Activated T-cell treated with anti-CD3 and anti-CD28 coated beads for 48 hours (primary cell): Measurements from ENCODE around the gene WDFY4.

Experiments used
- DNase-seq: peaks from one replicate; pipeline ENCODE4 v3.0.0-alpha.2; 2020; ENCODE audit warnings: low read depth

The WDFY4 gene

DNA sequence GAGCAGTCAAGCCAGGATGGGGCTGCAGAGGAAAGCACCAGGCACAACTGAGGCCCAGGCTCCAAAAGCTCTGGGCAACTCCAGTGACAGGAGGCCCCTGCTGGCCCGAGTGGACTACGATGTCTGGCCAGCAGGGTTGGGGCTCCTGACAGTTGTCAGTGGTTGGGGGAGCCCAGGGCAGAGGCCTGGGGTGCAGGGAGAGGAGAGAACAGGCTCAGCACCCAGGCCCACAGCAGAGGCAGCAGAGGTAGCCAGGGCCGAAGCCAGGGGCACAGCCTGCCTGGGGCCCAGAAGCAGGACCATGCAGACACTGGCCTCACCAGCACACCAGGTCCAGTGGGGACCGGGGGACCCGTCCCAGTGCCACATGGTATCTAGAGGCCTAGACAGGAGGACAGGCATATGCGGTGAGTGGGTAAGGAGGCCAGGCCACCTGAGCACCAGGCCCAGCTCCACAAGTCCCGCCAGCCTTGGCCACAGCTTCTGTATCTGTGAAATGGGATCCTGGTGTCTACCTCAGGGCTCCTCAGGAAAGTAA, 301.0 kb downstream of the WDFY4 start:
- DNase-seq: no peak

DNA sequence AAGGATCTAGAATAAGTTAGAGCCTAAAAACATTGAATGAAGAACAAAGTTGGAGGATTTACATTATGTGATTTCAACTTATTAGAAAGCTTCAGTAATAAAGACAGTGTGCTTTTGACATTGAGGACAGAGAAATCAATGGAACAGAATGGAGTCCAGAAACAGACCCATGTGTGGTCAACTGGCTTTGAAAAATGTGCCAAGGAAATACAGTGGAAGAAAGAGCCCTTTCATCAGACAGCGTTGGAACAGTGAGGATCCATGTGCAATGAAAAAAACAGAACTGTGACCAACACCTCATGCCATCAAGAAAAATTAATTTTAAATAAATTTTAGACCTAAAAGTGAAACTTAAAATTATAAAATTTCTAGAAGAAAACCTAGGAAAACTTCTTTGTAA, 305.6 kb downstream of the WDFY4 start:
- no peak for DNase-seq

DNA sequence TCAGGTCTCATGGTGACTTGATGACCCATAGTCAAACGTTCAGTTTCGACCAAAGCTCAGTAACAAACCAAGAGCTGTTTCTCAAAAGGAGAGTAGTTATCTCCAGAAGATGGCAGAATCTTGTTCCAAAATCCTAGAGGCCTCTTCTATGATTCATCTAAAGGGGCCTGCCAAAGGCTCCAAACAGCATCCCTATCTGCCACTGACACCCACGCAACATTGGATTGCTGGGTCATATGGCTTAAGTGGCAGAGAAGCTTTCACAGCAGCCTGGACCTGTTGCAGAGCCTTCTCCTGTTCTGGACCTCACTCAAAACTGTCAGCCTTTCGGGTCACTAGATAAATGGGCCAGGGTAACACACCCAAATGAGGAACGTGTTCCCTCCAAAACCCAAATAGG, 309.0 kb downstream of the WDFY4 start:
- DNase-seq: no peak

DNA sequence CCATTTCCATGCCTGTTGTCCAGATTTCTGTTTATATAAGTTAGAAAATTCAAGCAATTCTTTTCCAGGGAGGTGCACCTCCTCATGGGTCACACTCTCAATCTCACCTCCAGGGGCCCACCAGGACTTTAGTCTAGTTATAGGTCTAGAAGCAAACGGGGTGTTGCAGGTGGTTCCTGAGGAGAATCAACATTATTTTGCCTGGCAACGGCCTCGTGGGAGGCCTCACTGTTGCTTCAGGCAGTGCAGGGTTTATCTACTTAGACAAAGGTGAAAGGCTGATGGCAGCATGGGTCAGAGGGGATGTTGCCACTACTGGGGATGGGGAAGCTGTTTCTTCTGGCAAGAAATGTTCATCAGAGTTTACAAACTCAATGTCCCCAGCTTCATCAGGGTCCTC, 311.7 kb downstream of the WDFY4 start:
- DNase-seq: no peak

DNA sequence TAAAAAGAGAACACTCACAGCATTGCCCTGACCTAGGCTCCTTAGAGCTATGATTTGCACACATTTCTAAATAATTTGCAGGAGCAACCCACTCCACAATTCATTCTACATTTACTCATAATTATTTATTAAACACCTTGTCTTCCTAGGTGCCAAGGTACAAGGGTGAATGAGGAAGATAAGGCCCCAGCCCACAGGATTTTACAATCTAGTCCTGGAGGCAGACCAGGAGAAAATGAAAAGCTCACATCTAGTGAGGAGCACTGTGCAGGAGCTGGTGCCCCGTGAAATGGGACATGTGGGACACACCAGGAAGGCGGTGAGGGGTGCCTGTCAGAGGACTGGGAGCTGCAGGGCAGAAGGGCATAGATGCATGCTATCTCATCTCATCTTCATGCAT, 314.7 kb downstream of the WDFY4 start:
- no peak for DNase-seq

DNA sequence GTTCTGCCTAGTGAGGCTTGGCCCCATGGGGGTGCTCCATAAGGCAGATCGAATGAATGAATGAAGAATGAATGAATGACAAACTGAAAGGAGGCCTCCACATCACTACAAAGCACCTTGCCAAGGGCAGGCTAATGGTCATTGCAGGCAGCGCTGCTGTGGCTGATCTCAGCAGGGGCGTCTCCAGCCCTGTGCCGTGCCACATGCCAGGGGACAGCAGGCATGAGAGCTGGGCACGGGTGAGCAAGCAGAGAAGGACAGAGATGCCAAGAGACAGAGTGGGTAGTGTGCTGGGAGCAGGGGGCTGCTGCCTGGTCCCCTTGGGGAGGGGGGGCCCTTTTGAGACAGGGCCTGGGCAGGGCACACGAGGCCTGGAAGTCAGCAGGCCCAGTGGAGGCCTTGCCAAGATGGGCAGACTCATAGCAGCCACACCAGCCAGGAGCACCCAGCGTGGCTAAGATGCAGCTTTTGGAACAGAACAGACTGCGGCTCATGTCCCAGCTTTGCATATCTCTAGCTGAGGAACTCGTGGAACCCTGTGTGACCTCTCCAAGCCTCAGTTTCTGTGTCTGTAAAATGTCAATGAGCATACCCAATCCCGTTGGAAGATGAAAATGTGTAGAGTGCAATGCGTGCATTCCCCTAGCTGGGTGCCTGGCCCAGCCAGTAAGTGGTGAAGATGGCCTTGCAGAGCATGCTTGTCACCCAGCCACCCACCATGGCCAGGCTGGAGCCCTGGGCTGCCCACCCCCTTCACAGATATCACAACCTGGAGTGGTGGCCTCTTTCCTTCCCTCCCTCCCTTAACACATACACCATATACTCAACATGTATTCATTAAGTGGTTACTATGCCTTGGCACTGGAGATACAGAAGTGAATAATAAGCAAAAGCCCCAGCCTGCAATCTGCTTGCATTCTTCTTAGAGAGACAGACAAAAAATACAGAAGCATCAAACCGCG, 316.0 kb downstream of the WDFY4 start:
- DNase-seq: no peak

DNA sequence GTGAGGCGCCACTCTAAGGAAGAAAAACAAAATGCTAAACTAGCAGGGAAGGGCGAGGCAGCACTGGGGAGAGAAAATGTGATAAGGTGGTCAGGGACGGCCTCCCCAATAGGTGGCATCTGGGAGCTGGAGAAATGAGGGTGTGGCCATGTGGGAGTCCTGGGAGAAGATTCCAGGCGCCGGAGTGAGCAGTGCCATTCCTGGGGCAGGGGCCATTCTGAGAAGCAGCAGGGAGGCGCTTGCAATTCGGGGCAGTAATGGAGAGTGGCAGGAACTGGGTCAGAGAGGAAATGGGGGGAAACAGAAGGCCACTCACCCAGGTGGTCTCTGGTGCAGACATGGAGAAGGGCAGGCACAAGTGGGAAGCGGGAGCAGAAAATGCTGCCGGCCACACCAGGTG, 316.7 kb downstream of the WDFY4 start:
- DNase-seq: no peak

DNA sequence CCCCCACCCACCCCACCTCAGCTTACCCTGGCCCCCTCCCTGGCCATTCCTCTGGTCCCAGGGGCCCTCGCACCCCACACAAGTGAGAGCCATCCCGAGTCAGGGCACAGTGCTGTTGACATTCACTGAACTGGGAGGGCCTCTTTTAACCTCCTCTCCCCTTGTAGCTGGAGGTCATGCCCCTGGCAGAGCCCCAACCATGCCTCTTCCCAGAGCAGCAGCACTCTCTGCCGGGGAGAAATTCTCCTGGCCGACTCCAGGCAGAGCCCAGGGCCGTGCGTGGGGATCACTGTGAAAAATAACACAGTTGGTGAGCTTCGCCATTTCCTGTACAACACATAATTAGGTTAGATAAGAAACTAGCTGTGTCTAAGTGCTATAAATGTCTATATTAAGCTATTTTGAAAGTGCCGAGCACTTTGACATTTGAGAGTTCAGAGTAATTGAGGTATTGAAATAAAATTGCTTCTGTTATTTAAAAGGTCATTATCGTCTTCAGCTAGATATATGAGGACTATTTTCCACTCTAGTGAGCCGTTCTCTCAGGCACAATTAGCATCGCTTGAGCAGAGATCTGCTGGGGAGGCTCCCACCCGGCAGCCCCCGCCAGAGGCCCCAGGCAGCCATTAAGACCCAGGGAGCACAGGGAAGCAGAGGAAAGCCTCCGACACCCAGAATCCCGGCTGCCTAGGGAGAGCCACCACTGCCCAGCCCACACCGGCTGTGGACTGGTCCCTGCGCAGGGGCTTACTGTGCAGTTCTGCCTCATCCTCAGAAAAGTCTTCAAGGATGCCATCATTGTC, 317.4 kb downstream of the WDFY4 start:
- DNase-seq: no peak

DNA sequence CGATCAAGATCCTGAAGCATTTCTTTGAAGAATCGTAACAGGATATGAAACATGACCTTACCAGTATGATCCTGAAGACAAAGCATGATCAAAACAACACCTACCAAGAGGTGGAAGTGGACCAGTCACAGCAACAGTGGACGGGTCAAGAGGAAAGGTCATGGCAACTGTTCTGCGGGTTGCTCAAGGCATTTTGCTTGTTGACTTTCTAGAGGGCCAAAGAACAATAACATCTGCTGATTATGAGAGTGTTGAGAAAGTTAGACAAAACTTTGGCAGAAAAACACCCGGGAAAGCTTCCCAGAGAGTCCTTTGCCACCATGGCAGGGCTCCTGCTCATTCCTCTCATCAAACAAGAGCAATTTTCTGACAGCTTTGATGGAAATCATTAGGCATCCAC, 320.6 kb downstream of the WDFY4 start:
- DNase-seq: no peak

DNA sequence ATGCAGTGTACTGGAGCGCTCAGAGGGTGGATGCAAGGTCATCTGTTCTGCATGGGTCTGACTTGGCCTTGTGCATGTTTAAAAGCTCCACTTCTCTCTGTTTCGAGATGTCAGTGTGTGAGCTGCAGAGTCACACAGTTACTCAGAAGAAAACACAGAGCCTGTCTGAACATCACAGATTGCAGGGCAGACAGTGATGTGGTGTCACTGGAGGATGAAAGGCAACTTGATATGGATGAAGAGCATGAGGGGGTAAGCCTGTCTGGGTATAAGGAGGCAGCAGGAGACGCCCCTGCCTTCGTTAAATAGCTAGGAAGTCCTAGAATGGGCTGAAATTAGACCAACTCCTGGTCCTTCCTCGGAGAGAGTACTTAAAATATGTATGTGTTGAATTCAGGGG, 322.5 kb downstream of the WDFY4 start:
- no peak for DNase-seq

DNA sequence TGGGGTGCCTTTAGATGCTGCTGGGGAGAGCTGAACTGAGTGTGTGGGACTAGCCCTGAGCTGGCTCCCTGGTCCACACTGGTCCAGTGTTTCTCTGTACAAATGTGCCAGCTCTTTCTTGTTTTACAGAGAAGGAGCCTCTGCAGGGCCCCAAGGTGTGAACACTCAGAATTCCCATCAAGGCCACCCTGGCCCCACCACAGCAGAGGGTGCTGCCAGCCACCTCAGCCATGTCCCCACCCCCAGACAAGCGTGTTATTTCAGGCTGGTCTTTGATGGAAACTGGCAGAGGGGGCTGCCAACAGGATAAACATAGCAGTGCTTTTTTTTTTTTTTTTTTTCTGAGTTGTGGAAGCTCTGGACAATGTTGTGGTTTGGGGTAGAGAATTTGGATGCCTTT, 323.4 kb downstream of the WDFY4 start:
- DNase-seq: no peak

DNA sequence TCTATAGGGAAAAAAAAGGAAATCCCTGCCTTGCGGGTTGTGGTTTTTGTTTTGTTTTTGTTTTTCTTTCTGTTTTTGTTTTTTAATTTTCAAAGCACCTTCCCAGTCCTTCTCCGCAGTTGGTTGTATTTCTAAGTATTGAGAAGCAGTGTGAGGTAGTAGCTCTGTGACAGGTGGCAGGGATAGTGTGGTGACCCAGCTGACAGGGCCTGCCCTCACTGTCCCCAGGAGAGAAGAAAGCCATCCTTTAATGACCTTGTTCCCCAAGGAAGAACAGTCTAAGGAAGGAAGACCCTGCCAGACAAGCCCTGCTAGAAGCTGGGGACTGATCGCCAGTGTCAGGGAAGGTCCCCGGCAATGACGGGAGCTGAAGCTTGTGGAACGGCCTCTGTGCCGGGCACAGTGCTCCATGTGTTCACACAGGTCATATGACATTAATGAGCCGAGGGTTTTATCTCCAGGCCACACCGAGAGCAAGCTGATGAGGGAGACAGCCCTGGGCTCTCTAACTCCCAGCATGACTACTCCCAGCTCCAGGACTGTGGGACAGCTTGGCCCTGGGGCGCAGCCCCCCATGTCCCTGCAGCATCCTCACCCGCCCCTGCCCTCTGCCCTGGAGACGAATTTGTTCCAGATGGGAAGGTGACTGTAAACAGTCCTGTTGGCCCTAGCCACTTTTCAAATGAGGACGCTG, 324.0 kb downstream of the WDFY4 start:
- no peak for DNase-seq

DNA sequence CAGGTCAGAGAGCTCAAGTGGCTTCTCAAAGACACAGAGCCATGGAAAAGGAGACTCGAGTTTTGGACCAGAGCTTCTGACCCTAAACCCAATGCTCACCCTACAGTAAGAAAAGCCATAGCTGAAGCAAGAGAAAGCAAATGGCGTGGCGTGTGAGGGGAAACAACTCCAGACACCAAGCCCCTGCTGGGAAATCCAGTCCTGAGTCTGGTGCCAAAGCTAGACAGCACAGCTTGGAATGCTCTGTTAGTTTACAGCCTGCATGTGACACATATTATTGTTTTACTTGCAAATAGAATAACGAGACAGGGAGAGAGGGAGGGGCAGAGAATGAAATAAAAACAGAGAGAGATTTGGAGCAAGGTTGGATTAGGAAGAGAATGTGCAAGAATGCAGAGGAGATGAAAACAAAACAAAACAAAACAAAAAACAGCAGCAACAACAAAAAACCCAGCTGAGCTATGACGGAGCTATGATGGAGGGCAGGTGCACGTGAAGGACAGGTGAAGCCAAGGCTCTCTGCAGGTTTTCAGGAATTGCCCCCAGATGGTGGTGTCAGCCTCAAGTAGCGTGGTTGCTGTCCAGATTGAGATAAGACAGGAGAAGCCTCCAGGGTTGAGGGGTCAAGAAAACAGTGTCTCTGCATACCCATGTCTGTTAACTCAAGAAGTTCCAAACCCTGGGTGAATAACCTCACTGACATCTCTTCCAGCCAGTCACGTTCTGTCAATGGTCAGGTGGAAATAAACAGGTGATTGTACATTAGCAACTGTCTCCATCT, 324.7 kb downstream of the WDFY4 start:
- DNase-seq: no peak

DNA sequence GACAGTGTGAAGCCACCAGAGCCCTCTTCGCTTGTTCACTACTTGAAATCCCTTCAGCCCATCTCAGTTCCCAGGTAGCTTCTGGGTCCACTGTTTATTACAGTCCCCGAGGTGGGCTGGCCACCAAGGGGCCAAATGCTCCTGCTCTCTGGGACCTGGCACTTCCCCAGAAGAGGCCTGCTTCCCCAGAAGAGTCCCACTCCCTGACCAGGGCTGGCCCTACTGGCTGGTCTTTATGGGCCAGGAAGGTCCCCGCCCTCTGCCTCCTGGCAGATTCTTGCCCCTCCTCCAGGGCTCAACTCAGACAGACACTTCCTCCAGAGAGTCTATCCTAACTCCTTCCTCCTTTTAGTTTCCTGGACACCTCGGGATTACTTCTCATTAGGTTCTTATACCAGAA, 325.6 kb downstream of the WDFY4 start:
- DNase-seq: no peak

DNA sequence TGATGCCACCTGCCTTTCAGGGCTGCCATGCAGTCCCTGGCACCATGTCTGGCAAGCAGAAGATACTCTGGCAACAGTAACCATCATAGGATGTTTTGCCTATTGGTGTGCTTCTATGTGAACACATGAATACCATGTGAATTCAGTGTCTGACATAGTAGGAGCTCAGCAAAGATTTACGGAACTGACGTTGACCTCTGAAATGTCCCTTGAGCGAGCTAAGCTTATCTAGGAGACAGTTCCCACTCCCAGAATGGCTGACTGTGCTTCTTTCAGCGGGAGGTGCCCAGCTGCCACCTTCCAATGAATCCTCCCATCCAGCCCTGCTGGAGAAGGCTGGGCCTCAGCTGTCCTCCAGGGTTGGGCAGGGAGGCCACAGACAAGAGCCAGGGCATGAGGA, 326.2 kb downstream of the WDFY4 start:
- DNase-seq: no peak

DNA sequence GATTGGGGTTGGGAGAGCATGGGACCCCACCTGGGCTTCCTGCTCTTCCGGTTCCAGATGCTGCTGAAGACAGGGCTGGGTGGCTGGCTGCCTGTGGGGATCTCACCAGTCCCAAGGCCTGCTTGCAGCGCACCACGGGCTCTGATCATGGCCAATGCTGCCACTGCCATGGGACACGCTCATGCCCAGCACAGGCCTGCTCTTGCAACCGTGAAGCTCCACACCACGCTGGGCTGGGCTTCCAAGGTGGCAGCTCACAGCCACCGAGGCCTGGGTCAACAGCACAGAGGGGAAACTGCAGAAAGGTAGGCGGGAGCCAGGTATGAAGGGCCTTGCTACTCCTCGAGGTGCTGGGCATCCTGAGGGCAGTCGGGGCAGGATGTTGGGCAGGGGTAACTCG, 327.1 kb downstream of the WDFY4 start:
- no peak for DNase-seq

DNA sequence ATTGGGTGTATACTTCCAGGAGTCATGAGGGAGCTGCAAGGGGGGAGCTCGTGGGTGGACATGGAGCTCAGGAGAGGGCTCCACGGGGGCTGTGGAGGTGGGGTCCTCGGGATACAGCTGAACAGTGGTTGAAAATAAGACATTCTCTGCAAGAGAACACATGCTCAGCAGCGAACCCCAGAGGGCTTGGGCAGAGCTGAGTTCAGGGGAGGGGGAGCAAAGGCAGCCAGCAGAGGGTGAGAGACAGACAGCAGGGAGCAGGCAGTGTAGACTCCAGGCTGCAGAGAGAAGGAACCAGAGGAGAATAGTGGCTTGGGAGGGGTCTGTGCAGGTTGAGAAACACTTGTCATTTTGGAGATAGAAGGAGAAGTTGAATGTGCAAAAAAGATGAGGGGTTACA, 327.9 kb downstream of the WDFY4 start:
- DNase-seq: no peak

DNA sequence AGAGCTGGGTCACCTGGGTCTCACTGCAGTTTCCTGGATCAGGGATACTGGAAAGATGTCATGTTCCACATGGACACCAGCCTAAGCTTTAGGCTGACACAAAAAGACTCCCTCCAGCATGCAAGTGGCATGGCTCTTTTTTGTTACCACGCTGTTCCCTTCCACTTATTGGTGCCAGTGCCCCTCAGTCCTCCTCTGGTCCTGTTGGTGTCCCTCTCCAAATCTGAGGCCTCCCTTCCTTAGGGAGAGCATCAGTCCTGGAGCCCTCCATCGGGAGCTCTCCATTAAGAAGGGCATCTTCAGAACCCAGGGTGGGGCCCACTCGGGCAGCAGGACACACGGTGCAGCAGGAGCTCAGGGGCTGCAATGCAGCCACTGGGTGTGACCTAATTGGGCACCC, 331.0 kb downstream of the WDFY4 start:
- no peak for DNase-seq

DNA sequence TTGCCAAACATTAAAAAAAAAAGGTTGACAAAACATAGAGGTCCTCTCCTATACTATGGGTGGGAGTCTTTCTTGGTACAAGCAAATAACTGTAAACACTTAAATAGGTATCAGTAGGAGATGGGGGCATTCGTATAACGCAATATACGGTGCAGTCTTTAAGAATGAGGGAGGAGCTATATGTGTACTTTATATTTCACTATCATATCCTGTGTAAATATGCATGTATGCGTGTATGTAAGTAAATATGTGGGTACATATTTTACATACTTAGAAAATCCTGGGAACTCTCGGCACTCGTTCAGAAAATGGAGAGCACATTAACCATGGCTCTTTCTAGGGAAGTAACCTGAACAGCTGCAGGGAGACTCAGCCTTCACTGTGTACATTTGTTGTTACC, 337.0 kb downstream of the WDFY4 start:
- no peak for DNase-seq

DNA sequence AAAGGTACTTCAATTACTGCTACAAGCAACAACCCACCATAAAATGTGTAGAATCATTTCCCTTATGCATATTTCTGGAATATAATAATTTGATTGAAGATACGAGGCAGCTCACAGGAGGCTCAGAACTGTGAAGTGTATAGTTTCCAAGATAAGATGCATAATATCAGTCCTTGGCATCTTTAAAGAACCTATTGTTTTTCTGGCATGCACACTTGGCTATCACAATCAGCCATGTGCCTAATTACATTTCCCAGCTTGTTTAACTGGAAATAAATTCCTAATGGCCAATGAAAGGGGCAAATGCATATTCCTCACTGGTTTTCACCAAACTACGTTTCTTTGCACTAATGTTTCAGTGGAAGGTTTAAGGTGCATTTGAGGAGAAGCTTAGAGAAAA, 338.4 kb downstream of the WDFY4 start:
- DNase-seq: no peak

DNA sequence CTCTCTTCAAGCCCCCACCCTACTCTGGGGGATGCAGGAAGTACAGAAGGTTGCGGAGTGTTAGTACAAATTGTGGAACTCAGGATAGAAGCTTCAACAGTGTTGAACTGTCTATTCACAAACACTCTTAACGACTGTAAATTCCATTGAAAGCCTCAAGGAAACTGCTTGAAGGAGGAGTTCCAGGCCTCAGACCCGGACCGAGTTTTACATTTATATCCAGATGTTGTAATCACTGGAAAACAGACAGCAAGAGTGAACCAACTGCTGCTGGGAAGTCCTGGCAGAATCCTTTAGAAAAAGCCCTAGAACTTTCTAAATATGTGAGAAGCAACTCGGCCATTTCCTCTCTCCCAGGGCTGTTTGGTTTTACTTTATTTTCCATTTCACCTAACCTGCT, 339.1 kb downstream of the WDFY4 start:
- DNase-seq: no peak

DNA sequence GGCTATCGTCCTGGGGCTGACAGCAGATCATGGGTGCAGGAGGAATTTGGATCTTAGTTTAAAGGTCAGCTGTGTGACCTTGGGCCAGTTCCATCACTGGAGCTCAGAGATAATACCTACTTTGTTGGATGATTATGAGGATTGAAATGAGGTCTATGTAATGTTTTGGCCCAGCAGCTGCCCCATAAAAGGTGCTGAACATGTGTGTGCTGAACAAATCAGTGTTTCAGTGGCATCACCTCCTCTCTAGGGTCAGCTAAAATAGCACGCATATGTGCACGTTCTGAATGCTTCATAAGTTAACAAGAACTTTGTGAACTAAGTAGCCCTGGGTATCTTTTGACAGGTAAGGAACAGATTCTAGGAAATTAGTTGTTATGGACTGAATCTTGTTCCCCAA, 339.8 kb downstream of the WDFY4 start:
- DNase-seq: no peak
